Panc1 (cell line): ENCODE data around the gene SLC27A1. TPM values are rescaled to one million over a fixed set of nuclear protein-coding genes. Genes with fewer than 3 reads are reported as not detected.
"Not testable (repeated sequence)": the region's sequence is repeated elsewhere in the genome, so short reads cannot be mapped to it uniquely, and the experiment has no call there.

Experiments
- ATAC-seq: fragments of 200-7000 bp; cut with Tn5 transposase; 2 replicates; pipeline ENCODE4 v1.9.1; 2020; ENCODE audit warnings: mild to moderate bottlenecking, moderate library complexity
- BruUV-seq: library from RNA; stranded (reverse); fragments of 400-500 nt; replicated peaks from 2 replicates; lab custom pipeline; 2021; lab: Mats Ljungman, UMichigan
- CTCF ChIA-PET: fragments of 300-600 bp; sonication (Branson Sonifier 250); formaldehyde crosslinking; loops from one replicate; lab custom pipeline; 2022; ENCODE audit warnings: antibody characterized with exemption; lab: Charles Lee
- POLR2A ChIA-PET: fragments of 300-600 bp; sonication (Branson Sonifier 250); formaldehyde crosslinking; loops from one replicate; lab custom pipeline; 2022; ENCODE audit warnings: antibody characterized with exemption; lab: Charles Lee
- DNase-seq: peaks from one replicate; pipeline ENCODE4 v3.0.0-alpha.2; 2010; ENCODE audit warnings: low read depth, low spot score
- H3K27ac ChIP-seq: 2 replicates; pipeline ENCODE4 v1.5.1; 2011; ENCODE audit warnings: mild to moderate bottlenecking, low read length, inconsistent platforms
- H3K27me3 ChIP-seq: fragments of 200-500 bp; sonication (Bioruptor generic); 2 replicates; pipeline ENCODE4 v1.6.0; 2014; ENCODE audit warnings: low read length, inconsistent platforms; ENCODE audit not compliant: control insufficient read depth, insufficient read depth
- H3K36me3 ChIP-seq: fragments of 200-500 bp; sonication (Bioruptor generic); 2 replicates; pipeline ENCODE4 v1.5.1; 2014; ENCODE audit warnings: inconsistent platforms, mild to moderate bottlenecking, low read length, moderate library complexity; ENCODE audit not compliant: control insufficient read depth, insufficient read depth
- H3K4me1 ChIP-seq: 2 replicates; pipeline ENCODE4 v1.5.1; 2011; ENCODE audit warnings: inconsistent platforms, mild to moderate bottlenecking, low read length, moderate library complexity; ENCODE audit not compliant: control insufficient read depth, insufficient read depth
- H3K4me3 ChIP-seq, 2 experiments: 2 replicates each; pipeline ENCODE4 v1.5.1; 2011 to 2012; ENCODE audit warnings: low read depth in 2 of 2, low read length in 2 of 2, mild to moderate bottlenecking in 2 of 2, inconsistent platforms in 1 of 2, moderate library complexity in 1 of 2
- H3K9me3 ChIP-seq: fragments of 200-500 bp; sonication (Bioruptor generic); 2 replicates; pipeline ENCODE4 v1.5.1; 2014; ENCODE audit warnings: low read depth, mild to moderate bottlenecking, inconsistent platforms, low read length, moderate library complexity; ENCODE audit not compliant: control insufficient read depth, insufficient read depth
- POLR2AphosphoS5 ChIP-seq: IDR thresholded peaks from 2 replicates; pipeline ENCODE4 v1.6.1; 2012; ENCODE audit warnings: mild to moderate bottlenecking, low read depth, low read length, moderate library complexity
- SIN3A ChIP-seq: IDR thresholded peaks from 2 replicates; pipeline ENCODE4 v1.6.1; 2012; ENCODE audit warnings: low read depth, mild to moderate bottlenecking, low read length, moderate library complexity, borderline replicate concordance; ENCODE audit not compliant: insufficient read depth
- TCF7L2 ChIP-seq: IDR thresholded peaks from 2 replicates; pipeline ENCODE4 v1.6.1; 2011; ENCODE audit warnings: mild to moderate bottlenecking, low read depth, low read length, inconsistent platforms
- in situ Hi-C: cut with HindIII; loops from 2 replicates; pipeline ENCODE4 v1.10.0; 2016; ENCODE audit warnings: low sequenced_read_pairs, low pct_unique_long_range_greater_than_20kb
- intact Hi-C: fragments of 100-400 bp; cut with micrococcal nuclease; formaldehyde crosslinking; loops from one replicate; pipeline ENCODE4 v1.10.0; 2022; ENCODE audit not compliant: unreplicated experiment
- total RNA-seq: library from RNA; stranded (reverse); gene quantifications from one replicate; pipeline ENCODE4 v1.2.1, GENCODE V29; 2021; ENCODE audit not compliant: unreplicated experiment
- TF ChIP-seq, protein P1 (sequence below): fragments of 450-650 bp; IDR thresholded peaks from 2 replicates; pipeline ENCODE4 v1.5.1; 2017; ENCODE audit warnings: mild to moderate bottlenecking
- TF ChIP-seq, protein P2 (sequence below), 2 experiments: IDR thresholded peaks; 2 replicates each; pipeline ENCODE4 v1.6.1; 2011 to 2012; ENCODE audit warnings: low read depth in 2 of 2, control low read depth in 1 of 2, low read length in 1 of 2, mild to moderate bottlenecking in 1 of 2, moderate library complexity in 1 of 2; ENCODE audit not compliant: insufficient read depth in 1 of 2

Gene SLC27A1
- total RNA-seq, 1 experiment from 2014 or later: 5.4 TPM

DNA sequence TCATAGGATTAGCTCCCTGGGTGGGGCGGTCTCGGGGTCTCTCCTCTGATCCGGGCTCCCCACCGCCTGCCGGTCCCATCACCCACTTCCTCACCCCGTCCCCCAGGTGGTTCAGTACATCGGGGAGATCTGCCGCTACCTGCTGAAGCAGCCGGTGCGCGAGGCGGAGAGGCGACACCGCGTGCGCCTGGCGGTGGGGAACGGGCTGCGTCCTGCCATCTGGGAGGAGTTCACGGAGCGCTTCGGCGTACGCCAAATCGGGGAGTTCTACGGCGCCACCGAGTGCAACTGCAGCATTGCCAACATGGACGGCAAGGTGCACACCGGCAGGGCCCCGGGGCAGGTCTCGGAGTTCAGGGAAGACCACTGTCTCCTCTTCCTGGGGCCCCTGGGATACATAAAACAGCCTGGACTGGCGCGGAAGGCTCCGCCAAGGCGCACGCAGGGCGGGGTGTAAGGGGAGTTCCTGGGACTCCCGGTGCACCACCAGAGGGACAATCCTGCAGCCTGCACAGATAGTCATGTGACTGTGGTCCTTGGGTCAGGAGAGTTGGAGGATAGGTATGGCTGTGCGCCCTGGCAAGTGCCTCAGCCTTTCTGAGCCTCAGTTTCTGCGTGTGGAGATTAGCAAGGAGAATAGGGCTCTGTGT lies 26.9 kb downstream of the SLC27A1 start:
- DNase-seq (no peak), ATAC-seq (no peak)
- ChIA-PET CTCF (no interaction called here), POLR2A (no interaction called here)
- intact Hi-C loops: no loop called here
- in situ Hi-C loops: no loop called here
- Histone ChIP-seq H3K4me1 (no peaks in the 10 kb centered on the region), H3K27ac (no peak overlapping the region), H3K27me3 (no peaks in the 10 kb centered on the region), H3K36me3 (no peaks in the 10 kb centered on the region), H3K9me3 (no peaks in the 10 kb centered on the region), H3K4me3 (no peak overlapping the region)
- TF ChIP-seq, protein P1, sequence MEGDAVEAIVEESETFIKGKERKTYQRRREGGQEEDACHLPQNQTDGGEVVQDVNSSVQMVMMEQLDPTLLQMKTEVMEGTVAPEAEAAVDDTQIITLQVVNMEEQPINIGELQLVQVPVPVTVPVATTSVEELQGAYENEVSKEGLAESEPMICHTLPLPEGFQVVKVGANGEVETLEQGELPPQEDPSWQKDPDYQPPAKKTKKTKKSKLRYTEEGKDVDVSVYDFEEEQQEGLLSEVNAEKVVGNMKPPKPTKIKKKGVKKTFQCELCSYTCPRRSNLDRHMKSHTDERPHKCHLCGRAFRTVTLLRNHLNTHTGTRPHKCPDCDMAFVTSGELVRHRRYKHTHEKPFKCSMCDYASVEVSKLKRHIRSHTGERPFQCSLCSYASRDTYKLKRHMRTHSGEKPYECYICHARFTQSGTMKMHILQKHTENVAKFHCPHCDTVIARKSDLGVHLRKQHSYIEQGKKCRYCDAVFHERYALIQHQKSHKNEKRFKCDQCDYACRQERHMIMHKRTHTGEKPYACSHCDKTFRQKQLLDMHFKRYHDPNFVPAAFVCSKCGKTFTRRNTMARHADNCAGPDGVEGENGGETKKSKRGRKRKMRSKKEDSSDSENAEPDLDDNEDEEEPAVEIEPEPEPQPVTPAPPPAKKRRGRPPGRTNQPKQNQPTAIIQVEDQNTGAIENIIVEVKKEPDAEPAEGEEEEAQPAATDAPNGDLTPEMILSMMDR: no peak
- TF ChIP-seq SIN3A: no peak
- TF ChIP-seq TCF7L2: no peak
- TF ChIP-seq POLR2AphosphoS5: no peak
- TF ChIP-seq, protein P2, sequence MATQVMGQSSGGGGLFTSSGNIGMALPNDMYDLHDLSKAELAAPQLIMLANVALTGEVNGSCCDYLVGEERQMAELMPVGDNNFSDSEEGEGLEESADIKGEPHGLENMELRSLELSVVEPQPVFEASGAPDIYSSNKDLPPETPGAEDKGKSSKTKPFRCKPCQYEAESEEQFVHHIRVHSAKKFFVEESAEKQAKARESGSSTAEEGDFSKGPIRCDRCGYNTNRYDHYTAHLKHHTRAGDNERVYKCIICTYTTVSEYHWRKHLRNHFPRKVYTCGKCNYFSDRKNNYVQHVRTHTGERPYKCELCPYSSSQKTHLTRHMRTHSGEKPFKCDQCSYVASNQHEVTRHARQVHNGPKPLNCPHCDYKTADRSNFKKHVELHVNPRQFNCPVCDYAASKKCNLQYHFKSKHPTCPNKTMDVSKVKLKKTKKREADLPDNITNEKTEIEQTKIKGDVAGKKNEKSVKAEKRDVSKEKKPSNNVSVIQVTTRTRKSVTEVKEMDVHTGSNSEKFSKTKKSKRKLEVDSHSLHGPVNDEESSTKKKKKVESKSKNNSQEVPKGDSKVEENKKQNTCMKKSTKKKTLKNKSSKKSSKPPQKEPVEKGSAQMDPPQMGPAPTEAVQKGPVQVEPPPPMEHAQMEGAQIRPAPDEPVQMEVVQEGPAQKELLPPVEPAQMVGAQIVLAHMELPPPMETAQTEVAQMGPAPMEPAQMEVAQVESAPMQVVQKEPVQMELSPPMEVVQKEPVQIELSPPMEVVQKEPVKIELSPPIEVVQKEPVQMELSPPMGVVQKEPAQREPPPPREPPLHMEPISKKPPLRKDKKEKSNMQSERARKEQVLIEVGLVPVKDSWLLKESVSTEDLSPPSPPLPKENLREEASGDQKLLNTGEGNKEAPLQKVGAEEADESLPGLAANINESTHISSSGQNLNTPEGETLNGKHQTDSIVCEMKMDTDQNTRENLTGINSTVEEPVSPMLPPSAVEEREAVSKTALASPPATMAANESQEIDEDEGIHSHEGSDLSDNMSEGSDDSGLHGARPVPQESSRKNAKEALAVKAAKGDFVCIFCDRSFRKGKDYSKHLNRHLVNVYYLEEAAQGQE (IDR thresholded peaks at IDR 0.05; ENCODE audit: insufficient read depth in 1 of 2, low read depth in 2 of 2, low read length in 1 of 2): no peak
- no TSS peak for BruUV-seq

DNA sequence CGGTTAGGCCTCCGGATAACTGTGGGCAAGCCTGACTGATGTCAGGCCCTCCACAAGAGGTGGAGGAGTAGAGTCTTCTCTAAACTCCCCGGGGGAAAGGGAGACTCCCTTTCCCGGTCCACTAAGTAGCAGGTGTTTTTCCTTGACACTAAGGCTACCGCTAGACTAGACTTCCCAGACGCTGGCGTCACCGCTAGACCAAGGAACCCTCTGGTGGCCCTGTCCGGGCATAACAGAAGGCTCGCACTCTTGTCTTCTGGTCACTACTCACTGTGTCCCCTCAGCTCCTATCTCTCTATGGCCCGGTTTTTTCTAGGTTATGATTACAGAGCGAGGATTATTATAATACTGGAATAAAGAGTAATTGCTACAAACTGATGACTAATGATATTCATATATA lies 28.7 kb downstream of the SLC27A1 start:
- H3K36me3 ChIP-seq, H3K4me3 ChIP-seq, H3K27ac ChIP-seq, H3K4me1 ChIP-seq, DNase-seq, POLR2A ChIA-PET, CTCF ChIA-PET, intact Hi-C loops, BruUV-seq, H3K9me3 ChIP-seq, in situ Hi-C loops, H3K27me3 ChIP-seq, ATAC-seq: not testable (repeated sequence)

DNA sequence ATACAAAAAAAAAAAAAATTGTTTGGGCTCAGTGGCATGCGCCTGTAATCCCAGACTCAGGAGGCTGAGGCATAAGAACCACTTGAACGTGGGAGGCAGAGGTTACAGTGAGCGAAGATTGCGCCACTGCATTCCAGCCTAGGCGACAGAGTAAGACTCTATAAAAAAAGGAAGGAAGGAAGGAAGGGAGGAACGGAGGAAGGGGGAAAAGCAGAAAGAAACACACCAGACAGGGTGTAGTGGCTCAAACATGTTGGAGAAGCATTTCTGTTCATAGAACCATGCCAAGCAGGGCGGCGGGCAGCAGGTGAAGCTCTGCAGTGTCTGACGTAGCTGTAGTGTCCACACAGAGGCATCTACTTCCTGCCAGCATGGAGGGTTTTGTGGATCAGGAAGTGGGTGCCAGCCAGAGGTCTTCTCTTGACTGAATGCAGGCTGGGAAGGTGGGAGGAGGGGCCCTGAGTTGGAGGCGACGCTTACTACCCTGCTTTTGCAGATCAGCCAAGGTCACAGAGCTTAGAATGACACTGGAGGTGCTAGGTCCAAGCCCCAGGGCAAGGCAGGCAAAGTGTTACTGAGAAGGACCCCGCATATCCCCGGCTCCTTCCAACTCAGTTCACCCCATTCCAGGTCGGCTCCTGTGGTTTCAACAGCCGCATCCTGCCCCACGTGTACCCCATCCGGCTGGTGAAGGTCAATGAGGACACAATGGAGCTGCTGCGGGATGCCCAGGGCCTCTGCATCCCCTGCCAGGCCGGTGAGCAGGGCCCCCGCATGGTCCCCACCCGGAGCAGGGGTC lies 29.5 kb downstream of the SLC27A1 start:
- no peaks in the 10 kb centered on the region for H3K9me3 ChIP-seq
- in situ Hi-C loops (no loop called here), intact Hi-C loops (no loop called here)
- BruUV-seq: no TSS peak
- H3K27ac ChIP-seq: no peak overlapping the region
- ATAC-seq (no peak), DNase-seq (no peak)
- POLR2A ChIA-PET: no interaction called here
- CTCF ChIA-PET: no interaction called here
- TF ChIP-seq, protein P2 (IDR thresholded peaks at IDR 0.05; ENCODE audit: insufficient read depth in 1 of 2, low read depth in 2 of 2, low read length in 1 of 2): no peak
- TF ChIP-seq POLR2AphosphoS5 (no peak), TCF7L2 (no peak), SIN3A (no peak)
- TF ChIP-seq, protein P1: no peak
- H3K36me3 ChIP-seq: no peaks in the 10 kb centered on the region
- no peak overlapping the region for H3K4me3 ChIP-seq
- no peaks in the 10 kb centered on the region for H3K27me3 ChIP-seq
- no peaks in the 10 kb centered on the region for H3K4me1 ChIP-seq
